HG03354 (cell line): Measurements from ENCODE around the gene FGD1.

ENCODE experiments used
- ATAC-seq: cut with Tn5 transposase; IDR thresholded peaks from one replicate; pipeline ENCODE4 v1.9.1; 2021; ENCODE audit warnings: mild to moderate bottlenecking; ENCODE audit not compliant: unreplicated experiment, poor library complexity, severe bottlenecking

FGD1 gene

DNA sequence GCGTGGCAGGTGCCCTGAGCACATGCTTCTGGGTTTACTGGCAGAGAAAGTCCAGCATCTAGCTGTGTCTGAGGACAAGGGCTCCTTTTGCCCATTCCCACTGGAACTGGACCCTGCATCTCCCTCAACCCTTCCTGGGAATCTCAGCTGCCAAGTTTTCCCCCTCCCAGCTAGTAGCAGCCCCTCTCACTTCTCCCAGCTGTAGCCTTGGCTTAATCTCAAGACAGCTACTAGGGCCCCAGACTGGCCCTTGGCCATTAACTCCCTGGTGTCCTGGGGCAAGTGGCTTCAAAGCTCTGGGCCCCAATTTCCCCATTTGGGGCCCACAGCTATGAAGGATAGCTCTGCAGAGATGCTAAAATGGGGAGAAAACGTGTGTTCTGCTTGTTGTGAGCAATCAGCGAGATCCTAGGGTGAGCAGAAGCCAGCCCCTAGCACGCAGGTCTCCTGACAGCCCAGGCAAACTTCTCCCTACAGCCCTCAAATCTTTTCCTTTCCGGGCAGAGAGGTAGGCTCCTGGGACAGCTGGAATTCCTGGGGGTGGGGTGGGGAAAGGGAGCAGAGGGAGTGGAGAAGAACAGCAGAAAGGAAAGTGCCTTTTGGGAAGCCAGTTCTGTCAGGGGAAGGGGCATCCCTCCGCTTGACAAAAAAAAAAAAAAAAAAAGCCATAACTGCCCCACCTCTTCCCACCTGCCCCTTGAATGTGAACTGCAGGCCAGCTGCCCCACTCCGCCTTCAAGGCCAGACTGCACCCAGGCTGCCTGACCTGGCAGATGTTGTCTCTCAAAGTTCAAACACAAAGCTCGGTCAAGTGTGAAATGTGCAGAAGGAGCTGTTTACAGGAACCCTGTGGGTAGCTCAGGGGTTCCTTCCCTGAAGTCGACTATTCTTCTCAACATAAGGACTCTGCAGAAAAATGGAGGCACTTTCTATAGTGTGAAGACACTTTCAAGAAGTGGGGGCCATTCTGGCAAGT is 16.6 kb downstream of the FGD1 start:
- no peak for ATAC-seq

DNA sequence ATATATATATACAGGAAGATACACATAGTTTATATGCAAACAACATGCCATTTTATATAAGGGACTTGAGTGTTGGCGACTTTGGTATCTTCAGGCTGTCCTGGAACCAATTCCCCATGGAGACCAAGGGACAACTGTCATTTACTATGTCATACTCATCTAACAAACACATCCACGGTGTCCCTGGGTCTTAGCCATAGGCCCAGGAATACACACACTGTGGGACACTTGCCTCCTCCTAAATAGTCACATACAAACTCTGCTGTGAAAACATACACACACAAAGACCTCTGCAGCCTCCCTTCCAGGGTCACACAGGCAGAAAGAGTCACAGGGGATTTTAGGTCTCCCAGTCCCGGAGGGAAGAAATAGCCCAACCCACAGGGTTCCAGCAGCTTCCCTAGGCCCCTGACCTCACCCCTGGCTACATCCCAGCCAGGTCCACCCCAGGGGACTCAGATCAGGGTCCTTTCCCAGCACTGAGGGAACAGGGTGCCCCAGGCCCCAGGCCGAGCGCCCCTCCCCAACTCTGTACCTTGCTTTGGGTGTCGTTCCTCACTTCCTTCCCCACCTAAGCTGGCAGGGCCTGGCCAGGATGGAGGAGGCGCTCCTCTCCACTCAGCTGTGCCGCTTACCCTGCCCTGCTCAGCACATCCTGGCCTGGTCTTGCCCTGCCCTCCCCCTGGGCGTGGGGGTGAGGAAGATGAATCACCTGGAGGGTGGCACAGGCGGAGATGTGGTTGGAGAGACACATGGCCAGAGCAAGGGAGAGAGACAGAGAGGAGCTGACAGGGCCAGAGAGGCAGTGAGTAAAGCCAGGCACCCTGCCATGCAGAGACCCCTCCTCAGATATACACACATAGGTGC is 21.8 kb downstream of the FGD1 start:
- no peak for ATAC-seq

DNA sequence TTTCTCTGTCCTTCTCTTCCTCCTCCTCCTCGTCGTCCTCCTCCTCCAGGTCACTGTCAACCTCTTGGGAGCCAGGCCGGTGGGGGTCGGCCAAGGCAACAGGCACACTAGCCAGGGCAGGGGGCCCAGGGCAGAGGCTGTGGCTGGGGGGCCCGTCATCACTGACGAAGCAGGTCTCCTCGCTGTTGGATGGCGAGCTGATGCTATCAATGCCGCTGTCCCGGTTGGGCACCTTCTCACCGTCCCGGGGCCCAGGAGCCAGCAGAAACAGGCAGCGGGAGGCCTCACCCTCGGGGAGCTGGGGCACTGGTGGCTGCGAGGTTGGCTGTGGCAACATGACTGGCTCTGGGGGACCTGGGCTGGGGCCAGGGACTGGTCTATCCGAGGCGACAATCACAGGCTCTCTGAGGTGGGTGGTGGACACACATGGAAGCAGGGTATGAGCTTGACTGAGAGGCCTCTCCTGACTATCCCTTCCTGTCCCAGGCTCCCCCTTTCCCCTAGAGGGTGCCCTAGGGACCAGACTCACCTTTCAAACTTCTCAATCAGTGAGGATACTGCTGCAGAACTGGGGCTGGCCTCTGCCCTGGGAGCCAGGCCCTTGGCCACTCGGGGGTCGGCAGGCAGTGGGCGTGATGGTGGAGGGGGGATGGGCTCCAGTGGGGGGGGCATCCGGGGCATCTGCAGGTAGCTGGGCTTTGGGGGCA is 25.8 kb downstream of the FGD1 start:
- ATAC-seq, result no peak

DNA sequence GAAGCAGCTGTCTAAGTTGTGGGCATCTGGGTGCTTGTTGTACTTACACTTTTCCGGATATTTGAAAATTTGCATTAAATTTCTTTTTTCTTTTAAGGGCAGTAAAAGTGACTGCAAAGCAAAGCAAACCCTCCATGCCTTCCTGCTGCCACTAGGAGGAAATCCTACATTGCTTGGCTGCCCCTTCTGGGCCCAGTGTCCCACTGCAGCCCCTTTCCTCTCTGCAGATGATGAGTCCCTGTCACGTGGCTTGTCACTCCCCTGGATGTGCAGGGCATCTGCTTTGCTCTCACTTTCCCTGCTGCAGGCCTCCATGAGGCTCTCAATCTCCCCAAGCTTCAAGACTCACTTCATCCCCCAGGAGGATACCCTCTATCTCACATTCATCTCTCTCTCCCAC is 43.1 kb downstream of the FGD1 start:
- no peak for ATAC-seq

DNA sequence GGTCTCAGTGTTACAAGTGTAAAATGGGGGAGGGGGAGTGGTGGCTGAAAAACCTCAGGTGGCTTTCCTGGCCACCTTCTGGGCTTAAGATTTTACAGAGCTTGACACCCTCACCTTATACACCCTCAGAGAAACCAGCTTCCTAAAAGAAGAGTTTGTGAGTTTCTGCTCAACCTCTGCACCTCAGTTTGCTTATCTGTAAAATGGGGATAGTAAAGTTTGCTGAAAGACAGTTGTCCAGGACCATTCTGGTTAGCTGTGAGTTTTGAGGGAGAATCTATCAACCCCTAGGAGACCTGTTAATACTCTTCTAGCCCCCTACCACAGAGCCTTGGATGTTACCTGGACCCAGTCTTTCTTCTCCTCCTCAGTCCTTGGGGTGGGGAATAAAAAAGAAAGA is 46.1 kb downstream of the FGD1 start:
- ATAC-seq, result no peak

DNA sequence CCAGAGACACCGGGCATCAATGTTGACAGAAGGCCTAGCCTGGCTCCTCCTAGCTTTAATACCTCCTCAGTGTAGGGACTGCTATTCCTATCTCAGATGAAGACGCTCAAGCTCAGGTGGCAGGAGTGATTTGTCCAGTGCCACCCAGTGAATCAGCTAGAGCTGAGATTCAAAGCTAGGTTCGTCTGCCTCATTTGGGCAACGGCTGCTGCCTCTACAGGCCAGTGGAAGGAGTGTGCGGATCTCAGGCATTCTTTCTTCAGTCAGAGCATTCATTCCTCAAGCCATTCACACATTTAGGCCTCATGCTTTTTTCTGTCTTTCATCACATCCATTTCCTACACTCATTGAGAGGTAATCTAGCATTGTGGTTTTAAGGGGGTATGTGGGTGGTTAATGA is 48.6 kb downstream of the FGD1 start:
- no peak for ATAC-seq

DNA sequence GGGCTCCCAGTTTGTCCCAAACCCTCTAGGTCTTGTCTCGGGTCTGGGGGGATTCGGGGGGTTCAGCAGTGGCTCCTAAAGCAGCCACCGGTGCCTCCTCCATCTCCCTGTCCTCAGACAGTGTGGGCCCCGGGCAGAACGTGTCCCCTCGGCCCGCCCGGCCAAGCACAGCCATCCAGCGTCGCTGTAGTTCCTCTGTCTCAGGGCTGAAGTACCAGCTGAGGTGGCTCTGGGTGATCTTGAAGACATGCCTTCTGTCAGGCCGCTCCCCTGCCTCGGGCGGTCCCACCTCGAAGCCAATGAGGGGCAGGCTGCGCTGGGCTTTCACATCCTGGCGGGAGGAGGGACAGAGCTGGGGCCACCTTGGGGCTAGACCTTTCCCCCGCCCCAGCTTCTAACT is 50.0 kb downstream of the FGD1 start:
- no peak for ATAC-seq

DNA sequence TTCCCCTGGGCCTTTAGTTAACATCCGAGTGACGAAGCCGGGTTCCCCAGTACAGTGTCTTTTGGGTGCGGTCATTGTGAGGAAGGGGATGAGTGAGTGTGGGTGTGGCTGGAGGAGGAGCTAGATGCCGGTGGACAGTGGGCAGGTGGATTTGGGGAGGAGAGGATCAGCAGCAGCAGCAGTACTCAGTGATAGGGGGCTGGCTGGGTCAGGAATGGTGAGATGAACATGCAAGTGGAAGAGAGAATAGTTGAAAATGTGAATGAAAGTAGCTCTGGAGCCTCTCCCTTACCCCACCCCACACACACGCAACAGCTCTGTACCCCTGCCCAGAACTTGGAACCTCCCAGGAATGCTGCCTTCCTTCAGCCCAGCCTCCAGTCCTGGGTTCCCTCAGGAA is 51.3 kb downstream of the FGD1 start:
- no peak for ATAC-seq

DNA sequence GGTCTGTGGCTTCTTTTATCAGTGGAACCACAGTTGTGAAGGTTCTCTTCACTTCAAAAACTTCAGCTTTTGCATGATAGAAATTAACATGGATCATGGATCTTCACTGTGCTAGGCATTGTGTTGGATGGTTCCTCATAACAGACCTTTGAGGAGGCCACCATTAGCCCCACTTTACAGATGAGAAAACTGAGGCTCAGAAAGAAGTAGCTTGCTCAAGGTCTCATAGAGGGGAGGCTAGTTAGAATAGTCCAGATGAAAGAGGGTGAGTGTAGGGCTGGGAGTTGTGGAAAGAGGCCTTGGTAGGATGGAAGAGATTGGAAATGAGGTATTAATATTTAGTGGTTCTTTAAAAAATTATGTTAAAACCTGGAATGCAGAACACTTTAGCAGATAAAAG is 53.2 kb downstream of the FGD1 start:
- no peak for ATAC-seq

DNA sequence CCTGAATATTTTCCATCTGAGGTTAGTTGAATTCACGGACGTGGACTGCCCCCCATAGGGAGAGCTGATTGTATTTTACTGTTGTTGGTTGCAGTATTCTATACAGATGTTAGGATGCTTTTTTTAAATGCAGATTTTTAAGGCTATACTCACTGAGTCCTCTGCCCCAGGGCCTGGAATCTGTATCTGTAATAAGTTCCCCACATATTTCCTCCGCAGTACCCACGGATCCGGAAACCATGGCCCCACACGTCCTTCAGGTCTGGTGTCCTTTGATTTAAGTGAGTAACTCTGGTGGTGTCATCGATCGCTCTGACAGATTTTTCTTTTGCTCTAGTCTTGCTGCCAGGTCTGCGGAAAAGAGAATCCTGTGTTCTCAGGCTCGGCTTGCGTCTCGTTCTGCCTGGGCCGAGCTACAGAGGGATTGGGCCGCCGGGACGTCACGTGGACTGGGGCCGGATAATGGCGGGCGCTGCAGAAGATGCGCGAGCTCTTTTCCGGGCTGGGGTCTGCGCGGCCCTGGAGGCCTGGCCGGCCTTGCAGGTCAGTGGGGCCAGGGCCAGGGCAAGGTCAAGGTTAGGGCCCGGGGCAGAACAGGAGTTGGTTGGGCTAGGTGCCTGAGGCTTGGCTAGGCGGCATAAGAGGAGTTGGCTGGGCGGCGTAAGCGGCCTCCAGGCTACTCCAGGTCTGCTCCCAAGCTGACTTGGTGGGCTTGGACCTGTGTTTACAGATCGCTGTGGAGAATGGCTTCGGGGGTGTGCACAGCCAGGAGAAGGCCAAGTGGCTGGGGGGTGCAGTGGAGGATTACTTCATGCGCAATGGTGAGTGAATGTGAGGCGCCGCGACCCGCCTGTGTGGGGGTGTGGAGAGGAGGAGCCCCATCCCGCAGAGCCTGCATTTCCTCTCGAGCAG is 55.8 kb downstream of the FGD1 start, which contains the start of gene TSR2:
Gene TSR2, plus strand, starts transcription at position 445 of the 912 bp plus-strand sequence. Its CDS starts 18 bp downstream, at position 463.
- peak; percentile 98 for ATAC-seq

DNA sequence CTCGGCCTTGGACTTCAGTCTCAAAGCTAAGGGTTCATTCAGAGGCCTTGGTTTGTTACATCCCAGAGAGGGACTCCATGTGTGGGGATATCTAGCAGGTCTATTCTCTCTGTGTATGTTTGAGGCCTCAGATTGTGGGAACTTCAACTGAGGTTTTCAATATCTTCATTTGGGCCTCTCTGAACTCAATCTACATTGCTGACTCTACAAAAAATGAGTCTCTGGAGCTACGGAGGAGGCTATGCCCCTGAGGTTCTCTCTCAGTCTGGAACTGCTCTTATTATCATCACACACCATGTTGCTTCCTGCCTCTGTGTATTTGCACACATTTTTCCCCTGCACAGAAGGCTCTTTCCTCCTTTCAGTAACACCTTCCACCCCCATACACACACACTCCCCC is 60.9 kb downstream of the FGD1 start:
- ATAC-seq, result no peak

DNA sequence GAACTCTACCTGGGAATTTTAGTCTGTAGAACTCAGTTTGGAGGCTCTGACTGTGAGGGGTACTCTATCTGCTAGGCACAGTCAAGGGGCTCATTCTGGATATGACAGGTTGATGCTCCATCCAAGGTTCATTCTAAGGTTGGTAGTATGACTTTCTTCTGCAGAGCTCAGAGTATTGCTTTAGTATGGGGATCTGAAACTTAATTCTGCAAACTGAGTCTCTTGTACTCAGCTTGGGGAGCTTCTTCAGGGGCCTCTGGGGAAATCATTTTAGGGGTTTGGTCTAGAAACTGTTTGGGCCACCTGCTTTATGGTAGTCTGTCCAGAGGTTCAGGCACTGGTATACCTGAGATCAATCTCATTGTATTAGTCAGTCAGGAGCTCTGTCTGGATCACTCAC is 65.5 kb downstream of the FGD1 start:
- ATAC-seq, result no peak

DNA sequence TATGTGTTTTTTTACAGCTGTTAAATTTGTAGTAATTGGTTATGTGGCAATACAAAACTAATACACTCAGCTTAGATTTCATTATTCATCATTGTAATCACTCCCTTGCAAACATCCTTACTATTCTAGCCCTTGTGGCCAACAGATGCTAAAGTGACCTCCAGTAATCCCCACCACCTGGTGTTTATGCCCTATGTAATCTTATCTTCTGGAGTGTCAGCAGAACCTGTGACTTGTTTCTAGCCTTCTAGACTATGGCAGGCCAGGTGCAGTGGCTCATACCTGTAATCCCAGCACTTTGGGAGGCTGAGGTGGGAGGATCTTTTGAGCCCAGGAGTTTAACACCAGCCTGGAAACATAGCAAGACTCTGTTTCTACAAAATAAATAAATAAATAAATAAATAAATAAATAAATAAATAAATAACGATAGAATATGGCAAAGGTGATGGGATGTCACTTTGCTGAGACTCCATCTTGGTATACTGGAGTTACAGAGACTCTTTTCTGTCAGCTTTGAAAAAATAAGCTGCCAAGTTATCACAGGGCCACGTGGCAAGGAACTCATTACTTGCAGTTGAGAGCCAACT is 68.1 kb downstream of the FGD1 start:
- ATAC-seq, result no peak

DNA sequence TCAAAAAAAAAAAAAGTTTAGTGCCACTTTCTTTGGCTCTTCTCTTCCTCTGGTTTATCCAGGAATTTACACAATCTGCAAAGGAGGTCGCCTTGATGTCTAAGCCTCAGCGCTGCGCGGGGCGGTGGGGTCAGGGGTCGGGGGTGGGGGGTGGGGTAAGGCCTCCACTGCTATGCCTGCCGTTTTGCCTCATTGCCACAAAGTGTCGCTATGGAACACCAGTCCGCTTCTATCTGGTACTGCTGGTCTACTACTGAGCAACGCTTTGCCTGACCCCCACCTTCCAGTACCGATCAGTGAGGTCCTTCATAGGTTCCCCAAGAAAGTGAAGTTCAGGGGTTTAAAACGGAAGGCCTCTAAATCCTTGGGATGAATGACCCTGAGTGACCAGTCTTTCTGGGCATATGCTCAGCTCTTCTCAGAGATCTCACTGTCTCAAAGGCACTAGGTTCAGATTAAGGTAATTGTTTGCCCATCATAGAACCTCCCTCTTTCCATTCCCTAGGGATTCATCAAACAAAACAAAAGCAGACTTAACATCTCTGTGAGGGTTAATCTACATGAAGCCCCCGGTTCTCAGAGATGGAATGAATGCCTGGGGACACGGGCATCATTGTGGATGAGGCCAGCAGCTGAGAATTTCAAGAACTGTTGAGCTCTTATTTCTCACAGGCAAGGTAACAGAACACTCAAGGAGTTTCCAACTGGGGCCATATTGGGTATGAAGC is 72.7 kb downstream of the FGD1 start:
- no peak for ATAC-seq

DNA sequence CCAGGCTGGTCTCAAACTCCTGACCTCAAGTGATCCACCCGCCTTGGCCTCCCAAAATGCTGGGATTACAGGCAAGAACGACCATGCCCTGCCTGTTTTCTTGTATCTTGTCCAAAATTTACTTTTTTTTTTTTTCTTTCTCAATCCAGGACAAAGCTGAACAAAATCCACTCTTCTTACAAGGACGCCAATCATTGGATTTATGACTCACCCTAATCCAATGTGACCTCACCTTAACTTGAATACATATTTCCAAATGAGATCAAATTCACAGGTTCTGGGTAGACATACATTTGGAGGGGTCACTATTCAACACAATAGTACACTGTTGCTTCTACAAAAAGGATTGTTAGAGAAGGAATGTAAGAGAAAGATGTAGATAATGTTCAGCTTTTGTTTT is 73.9 kb downstream of the FGD1 start:
- no peak for ATAC-seq

DNA sequence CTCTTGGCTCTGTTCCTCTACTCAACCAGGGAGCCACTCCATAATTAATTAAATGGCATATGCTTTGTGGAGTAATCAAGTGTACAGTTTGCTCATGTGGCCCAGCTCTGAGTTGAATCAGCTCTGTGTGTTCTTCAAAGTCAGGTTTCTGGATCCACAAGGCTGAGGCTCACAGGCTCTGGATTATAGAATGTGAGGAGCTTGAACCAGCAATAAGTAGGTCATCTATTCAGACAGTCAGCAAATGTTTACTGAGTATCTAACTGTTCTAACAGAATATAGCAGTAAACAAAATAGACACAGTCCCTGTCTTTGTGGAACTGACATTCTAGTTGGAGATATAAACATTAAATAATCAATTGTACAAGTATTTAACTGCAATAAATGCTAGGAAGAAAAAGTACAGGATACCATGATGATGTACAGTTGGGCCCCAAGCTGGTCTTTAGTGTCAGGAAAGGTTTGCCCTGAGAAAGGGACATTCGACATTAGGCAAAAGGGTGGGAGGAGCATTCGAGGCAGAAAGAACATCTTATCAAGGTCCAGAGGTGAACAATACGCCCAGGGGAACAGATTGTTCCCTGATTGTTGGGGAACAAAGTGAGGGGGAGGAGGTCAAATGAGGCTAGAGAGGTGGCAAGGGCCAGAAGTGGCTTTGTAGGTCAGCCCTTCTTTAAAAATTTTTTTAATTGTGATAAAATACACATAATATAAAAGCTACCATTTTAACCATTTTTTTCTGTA is 76.3 kb downstream of the FGD1 start:
- no peak for ATAC-seq

DNA sequence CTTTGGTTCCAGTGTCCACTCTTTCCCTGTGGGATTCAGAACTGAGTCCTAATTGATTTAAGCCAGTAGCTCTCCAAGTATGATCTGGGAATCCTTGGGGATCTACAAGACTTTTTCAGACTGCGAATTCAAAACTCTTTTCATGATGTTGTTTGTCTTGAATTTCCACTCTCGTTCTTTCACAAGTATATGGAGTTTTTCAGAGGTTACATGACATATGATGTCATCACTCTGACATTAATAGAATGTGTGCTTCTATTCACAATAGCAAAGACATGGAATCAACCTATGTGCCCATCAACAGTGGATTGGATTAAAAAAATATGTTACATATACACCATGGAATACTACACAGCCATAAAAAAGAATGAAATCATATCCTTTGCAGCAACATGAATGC is 79.1 kb downstream of the FGD1 start:
- no peak for ATAC-seq
